Osteoblast (primary cell): ENCODE results near the gene PAK5. TPM values are rescaled to one million over a fixed set of nuclear protein-coding genes. Genes with fewer than 3 reads are reported as not detected.

Experiments
- DNase-seq: peaks from one replicate; pipeline ENCODE4 v3.0.0; 2011; ENCODE audit warnings: low spot score, mixed read lengths; ENCODE audit not compliant: insufficient read length; ENCODE audit errors: missing footprints
- H2AFZ ChIP-seq: 2 replicates; pipeline ENCODE4 v1.6.0; 2011; ENCODE audit warnings: mild to moderate bottlenecking, low read length
- H3K27ac ChIP-seq: 2 replicates; pipeline ENCODE4 v1.5.1; 2011; ENCODE audit warnings: mild to moderate bottlenecking, low read depth, low read length, moderate library complexity
- H3K27me3 ChIP-seq: 2 replicates; pipeline ENCODE4 v1.6.0; 2012; ENCODE audit warnings: mild to moderate bottlenecking, control low read depth, inconsistent platforms, low read length, moderate library complexity; ENCODE audit not compliant: insufficient read depth
- H3K36me3 ChIP-seq: 2 replicates; pipeline ENCODE4 v1.5.1; 2011; ENCODE audit warnings: mild to moderate bottlenecking, low read length, control low read depth, moderate library complexity; ENCODE audit not compliant: insufficient read depth
- H3K4me1 ChIP-seq: 2 replicates; pipeline ENCODE4 v1.5.1; 2011; ENCODE audit warnings: mild to moderate bottlenecking, low read length, control low read depth, moderate library complexity; ENCODE audit not compliant: insufficient read depth
- H3K4me2 ChIP-seq: 2 replicates; pipeline ENCODE4 v1.6.0; 2011; ENCODE audit warnings: mild to moderate bottlenecking, low read length; ENCODE audit not compliant: insufficient read depth
- H3K4me3 ChIP-seq: fragments of 200-600 bp; sonication (generic); 3 replicates; pipeline ENCODE4 v1.5.1; 2012; ENCODE audit warnings: mild to moderate bottlenecking, low read length, inconsistent platforms; ENCODE audit not compliant: insufficient read depth
- H3K79me2 ChIP-seq: 2 replicates; pipeline ENCODE4 v1.6.0; 2012; ENCODE audit warnings: mild to moderate bottlenecking, low read length, control low read depth, inconsistent platforms; ENCODE audit not compliant: insufficient read depth
- H3K9me3 ChIP-seq: 2 replicates; pipeline ENCODE4 v1.5.1; 2011; ENCODE audit warnings: low read depth, low read length, control low read depth
- H4K20me1 ChIP-seq: 2 replicates; pipeline ENCODE4 v1.6.0; 2012; ENCODE audit warnings: mild to moderate bottlenecking, low read length, control low read depth; ENCODE audit not compliant: insufficient read depth
- total RNA-seq: library from RNA; depleted of rRNA; stranded (reverse); fragments of >200 nt; gene quantifications from 2 replicates; pipeline ENCODE4 v1.2.3, GENCODE V29; 2012
- TF ChIP-seq, protein P1 (sequence below): IDR thresholded peaks from 2 replicates; pipeline ENCODE4 v1.5.1; 2011; ENCODE audit warnings: mild to moderate bottlenecking, low read depth, low read length, moderate library complexity; ENCODE audit errors: extremely low read depth

Gene PAK5
- total RNA-seq, 1 donor: not detected

- Histone ChIP-seq H3K27me3 (no peaks in the 10 kb centered on the region), H2AFZ (no peak overlapping the region), H3K4me1 (no peaks in the 10 kb centered on the region), H3K36me3 (no peaks in the 10 kb centered on the region), H3K27ac (no peak overlapping the region), H3K4me2 (no peak overlapping the region), H3K79me2 (no peaks in the 10 kb centered on the region), H4K20me1 (no peaks in the 10 kb centered on the region), H3K4me3 (no peak overlapping the region), H3K9me3 (no peaks in the 10 kb centered on the region)
- no peak for DNase-seq
- TF ChIP-seq, protein P1, sequence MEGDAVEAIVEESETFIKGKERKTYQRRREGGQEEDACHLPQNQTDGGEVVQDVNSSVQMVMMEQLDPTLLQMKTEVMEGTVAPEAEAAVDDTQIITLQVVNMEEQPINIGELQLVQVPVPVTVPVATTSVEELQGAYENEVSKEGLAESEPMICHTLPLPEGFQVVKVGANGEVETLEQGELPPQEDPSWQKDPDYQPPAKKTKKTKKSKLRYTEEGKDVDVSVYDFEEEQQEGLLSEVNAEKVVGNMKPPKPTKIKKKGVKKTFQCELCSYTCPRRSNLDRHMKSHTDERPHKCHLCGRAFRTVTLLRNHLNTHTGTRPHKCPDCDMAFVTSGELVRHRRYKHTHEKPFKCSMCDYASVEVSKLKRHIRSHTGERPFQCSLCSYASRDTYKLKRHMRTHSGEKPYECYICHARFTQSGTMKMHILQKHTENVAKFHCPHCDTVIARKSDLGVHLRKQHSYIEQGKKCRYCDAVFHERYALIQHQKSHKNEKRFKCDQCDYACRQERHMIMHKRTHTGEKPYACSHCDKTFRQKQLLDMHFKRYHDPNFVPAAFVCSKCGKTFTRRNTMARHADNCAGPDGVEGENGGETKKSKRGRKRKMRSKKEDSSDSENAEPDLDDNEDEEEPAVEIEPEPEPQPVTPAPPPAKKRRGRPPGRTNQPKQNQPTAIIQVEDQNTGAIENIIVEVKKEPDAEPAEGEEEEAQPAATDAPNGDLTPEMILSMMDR: no peak
These were observed 175.5 kb downstream of the PAK5 start for GRCh38 chr20:9663423-9663822.

GRCh38 chr20:9660236-9660868 is 178.5 kb downstream of the PAK5 start:
- H3K79me2 ChIP-seq: no peaks in the 10 kb centered on the region
- no peaks in the 10 kb centered on the region for H3K36me3 ChIP-seq
- no peaks in the 10 kb centered on the region for H4K20me1 ChIP-seq
- H3K4me2 ChIP-seq: no peak overlapping the region
- no peak overlapping the region for H2AFZ ChIP-seq
- no peak overlapping the region for H3K4me3 ChIP-seq
- TF ChIP-seq, protein P1: no peak
- H3K27me3 ChIP-seq: no peaks in the 10 kb centered on the region
- DNase-seq: no peak
- no peaks in the 10 kb centered on the region for H3K4me1 ChIP-seq
- no peaks in the 10 kb centered on the region for H3K9me3 ChIP-seq
- no peak overlapping the region for H3K27ac ChIP-seq

GRCh38 chr20:9647741-9648140 is 191.1 kb downstream of the PAK5 start:
- Histone ChIP-seq H2AFZ (no peak overlapping the region), H3K36me3 (no peaks in the 10 kb centered on the region), H3K4me3 (no peak overlapping the region), H4K20me1 (no peaks in the 10 kb centered on the region), H3K9me3 (no peaks in the 10 kb centered on the region), H3K4me1 (no peaks in the 10 kb centered on the region), H3K27ac (no peak overlapping the region), H3K79me2 (no peaks in the 10 kb centered on the region), H3K4me2 (no peak overlapping the region), H3K27me3 (no peaks in the 10 kb centered on the region)
- no peak for DNase-seq
- TF ChIP-seq, protein P1: no peak

DNA sequence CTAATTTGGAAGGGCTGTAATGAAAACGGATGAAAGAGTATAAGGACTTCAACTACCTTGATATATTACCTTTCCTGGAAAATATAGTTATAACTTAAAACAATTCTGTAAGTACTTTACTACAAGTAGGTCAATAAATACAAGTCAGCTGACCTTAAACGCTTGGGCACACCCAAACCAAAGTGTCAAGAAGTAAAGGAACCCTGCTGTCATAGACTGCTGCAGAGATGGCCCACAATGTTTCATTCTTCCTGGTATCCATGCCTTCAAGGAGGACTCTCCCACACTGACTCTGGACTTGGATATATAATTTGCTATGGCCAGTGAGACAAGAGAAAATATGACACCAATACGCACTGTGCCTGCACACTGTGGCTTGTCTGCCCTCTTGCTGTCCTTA is 192.5 kb downstream of the PAK5 start:
- no peaks in the 10 kb centered on the region for H3K36me3 ChIP-seq
- no peak overlapping the region for H3K4me3 ChIP-seq
- no peaks in the 10 kb centered on the region for H3K9me3 ChIP-seq
- H2AFZ ChIP-seq: no peak overlapping the region
- TF ChIP-seq, protein P1: no peak
- no peak overlapping the region for H3K4me2 ChIP-seq
- H3K27ac ChIP-seq: no peak overlapping the region
- no peaks in the 10 kb centered on the region for H4K20me1 ChIP-seq
- H3K79me2 ChIP-seq: no peaks in the 10 kb centered on the region
- H3K27me3 ChIP-seq: no peaks in the 10 kb centered on the region
- no peaks in the 10 kb centered on the region for H3K4me1 ChIP-seq
- no peak for DNase-seq
